ENCODE data around the gene LEF1. TPM values are rescaled to one million over a fixed set of nuclear protein-coding genes. Genes with fewer than 3 reads are reported as not detected.

The LEF1 gene
- total RNA-seq, 1 donor from 2014 or later = 16.6 TPM

GRCh38 chr4:108120789-108121188, 47.9 kb downstream of the LEF1 start:
- H3K9me3 Mint-ChIP-seq (ENCODE audit: unreplicated experiment) = no peaks in the 10 kb centered on the region
- H3K79me2 ChIP-seq (ENCODE audit: insufficient read depth, low read length) = no peaks in the 10 kb centered on the region
- no peaks in the 10 kb centered on the region for H3K9me3 ChIP-seq (ENCODE audit: insufficient read depth, low read depth, low read length)
- no peak overlapping the region for H3K27ac ChIP-seq (ENCODE audit: low read depth, low read length)
- H3K9ac ChIP-seq (ENCODE audit: low read length) = no peak overlapping the region
- no peaks in the 10 kb centered on the region for H3K27me3 ChIP-seq (ENCODE audit: insufficient read depth, low read length)
- no peak overlapping the region for H3K4me2 ChIP-seq (ENCODE audit: low read length)
- no peaks in the 10 kb centered on the region for H4K20me1 ChIP-seq (ENCODE audit: insufficient read depth, low read length)
- H2AFZ ChIP-seq (ENCODE audit: low read depth, low read length) = no peak overlapping the region
- no peaks in the 10 kb centered on the region for H3K27me3 Mint-ChIP-seq (ENCODE audit: low read depth, unreplicated experiment)
- TF ChIP-seq EZH2 (IDR thresholded peaks at IDR 0.05; ENCODE audit: insufficient read depth, low read length) (no peak), CTCF (IDR thresholded peaks at IDR 0.05; ENCODE audit: insufficient read depth, low read depth, low read length) (no peak)
- DNase-seq (ENCODE audit: low read depth) (no peak), FAIRE-seq (no peak)
- H3K4me3 ChIP-seq (ENCODE audit: insufficient read depth, low read depth, low read length) = no peak overlapping the region
- H3K27ac Mint-ChIP-seq (ENCODE audit: unreplicated experiment) = no peak overlapping the region
- H3K4me1 Mint-ChIP-seq (ENCODE audit: low read depth, unreplicated experiment) = peaks cover 29% of the 10 kb centered on the region
- peaks cover 4% of the 10 kb centered on the region for H3K4me1 ChIP-seq (ENCODE audit: insufficient read depth, low read length)
- H3K36me3 ChIP-seq (ENCODE audit: insufficient read depth, low read length) = no peaks in the 10 kb centered on the region
- H3K4me3 Mint-ChIP-seq (ENCODE audit: unreplicated experiment) = no peak overlapping the region
- H3K36me3 Mint-ChIP-seq (ENCODE audit: low read depth, unreplicated experiment) = no peaks in the 10 kb centered on the region

- no peaks in the 10 kb centered on the region for H4K20me1 ChIP-seq (ENCODE audit: insufficient read depth, low read length)
- DNase-seq (ENCODE audit: low read depth) (no peak), FAIRE-seq (no peak)
- H3K4me1 ChIP-seq (ENCODE audit: insufficient read depth, low read length) = peaks cover 4% of the 10 kb centered on the region
- no peak overlapping the region for H3K27ac Mint-ChIP-seq (ENCODE audit: unreplicated experiment)
- no peaks in the 10 kb centered on the region for H3K9me3 Mint-ChIP-seq (ENCODE audit: unreplicated experiment)
- no peaks in the 10 kb centered on the region for H3K36me3 Mint-ChIP-seq (ENCODE audit: low read depth, unreplicated experiment)
- no peaks in the 10 kb centered on the region for H3K27me3 Mint-ChIP-seq (ENCODE audit: low read depth, unreplicated experiment)
- no peak overlapping the region for H3K9ac ChIP-seq (ENCODE audit: low read length)
- no peaks in the 10 kb centered on the region for H3K9me3 ChIP-seq (ENCODE audit: insufficient read depth, low read depth, low read length)
- no peak overlapping the region for H3K4me3 ChIP-seq (ENCODE audit: insufficient read depth, low read depth, low read length)
- H3K79me2 ChIP-seq (ENCODE audit: insufficient read depth, low read length) = no peaks in the 10 kb centered on the region
- TF ChIP-seq EZH2 (IDR thresholded peaks at IDR 0.05; ENCODE audit: insufficient read depth, low read length) (no peak), CTCF (IDR thresholded peaks at IDR 0.05; ENCODE audit: insufficient read depth, low read depth, low read length) (no peak)
- no peaks in the 10 kb centered on the region for H3K27me3 ChIP-seq (ENCODE audit: insufficient read depth, low read length)
- no peak overlapping the region for H3K27ac ChIP-seq (ENCODE audit: low read depth, low read length)
- H3K4me2 ChIP-seq (ENCODE audit: low read length) = no peak overlapping the region
- H3K36me3 ChIP-seq (ENCODE audit: insufficient read depth, low read length) = no peaks in the 10 kb centered on the region
- peaks cover 44% of the 10 kb centered on the region for H3K4me1 Mint-ChIP-seq (ENCODE audit: low read depth, unreplicated experiment)
- H3K4me3 Mint-ChIP-seq (ENCODE audit: unreplicated experiment) = no peak overlapping the region
- H2AFZ ChIP-seq (ENCODE audit: low read depth, low read length) = no peak overlapping the region
Observed at GRCh38 chr4:108119199-108119800, 49.4 kb downstream of the LEF1 start.

GRCh38 chr4:108118505-108118904, 50.2 kb downstream of the LEF1 start:
- Histone ChIP-seq H3K27me3 (ENCODE audit: insufficient read depth, low read length) (no peaks in the 10 kb centered on the region), H3K9me3 (ENCODE audit: insufficient read depth, low read depth, low read length) (no peaks in the 10 kb centered on the region), H3K27ac (ENCODE audit: low read depth, low read length) (no peak overlapping the region), H3K36me3 (ENCODE audit: insufficient read depth, low read length) (no peaks in the 10 kb centered on the region), H3K4me3 (ENCODE audit: insufficient read depth, low read depth, low read length) (no peak overlapping the region), H3K79me2 (ENCODE audit: insufficient read depth, low read length) (no peaks in the 10 kb centered on the region), H4K20me1 (ENCODE audit: insufficient read depth, low read length) (no peaks in the 10 kb centered on the region), H3K4me1 (ENCODE audit: insufficient read depth, low read length) (peaks cover 4% of the 10 kb centered on the region), H3K4me2 (ENCODE audit: low read length) (no peak overlapping the region), H3K9ac (ENCODE audit: low read length) (no peak overlapping the region), H2AFZ (ENCODE audit: low read depth, low read length) (no peak overlapping the region)
- peaks cover 50% of the 10 kb centered on the region for H3K4me1 Mint-ChIP-seq (ENCODE audit: low read depth, unreplicated experiment)
- no peaks in the 10 kb centered on the region for H3K9me3 Mint-ChIP-seq (ENCODE audit: unreplicated experiment)
- FAIRE-seq (no peak), DNase-seq (ENCODE audit: low read depth) (no peak)
- H3K36me3 Mint-ChIP-seq (ENCODE audit: low read depth, unreplicated experiment) = no peaks in the 10 kb centered on the region
- H3K27ac Mint-ChIP-seq (ENCODE audit: unreplicated experiment) = no peak overlapping the region
- no peak overlapping the region for H3K4me3 Mint-ChIP-seq (ENCODE audit: unreplicated experiment)
- H3K27me3 Mint-ChIP-seq (ENCODE audit: low read depth, unreplicated experiment) = no peaks in the 10 kb centered on the region
- TF ChIP-seq EZH2 (IDR thresholded peaks at IDR 0.05; ENCODE audit: insufficient read depth, low read length) (no peak), CTCF (IDR thresholded peaks at IDR 0.05; ENCODE audit: insufficient read depth, low read depth, low read length) (no peak)
